Mesendoderm (in vitro differentiated cells): ENCODE data around the gene ELAVL2.

Experiments used
- DNase-seq: peaks from one replicate; pipeline ENCODE4 v3.0.0; 2013
- H2AK5ac ChIP-seq: 2 replicates; pipeline ENCODE4 v1.6.1; 2013; ENCODE audit warnings: low read length, inconsistent platforms
- H2BK120ac ChIP-seq: 2 replicates; pipeline ENCODE4 v1.6.1; 2013; ENCODE audit warnings: low read depth, mild to moderate bottlenecking, low read length, moderate library complexity, mixed read lengths
- H2BK15ac ChIP-seq: replicated peaks from 2 replicates; pipeline ENCODE4 v1.6.1; 2013; ENCODE audit warnings: low read depth, mild to moderate bottlenecking, moderate library complexity
- H2BK5ac ChIP-seq: 2 replicates; pipeline ENCODE4 v1.6.1; 2013; ENCODE audit warnings: low read length, inconsistent platforms
- H3K18ac ChIP-seq: 2 replicates; pipeline ENCODE4 v1.6.1; 2013; ENCODE audit warnings: mild to moderate bottlenecking, low read length, mixed read lengths
- H3K23ac ChIP-seq: one replicate; pipeline ENCODE4 v1.6.1; 2013; ENCODE audit warnings: low read length
- H3K27ac ChIP-seq: 2 replicates; pipeline ENCODE4 v1.5.1; 2013; ENCODE audit warnings: low read depth, mild to moderate bottlenecking, inconsistent platforms, low read length, moderate library complexity
- H3K27me3 ChIP-seq: 2 replicates; pipeline ENCODE4 v1.6.1; 2013; ENCODE audit warnings: low read length, control low read depth, mild to moderate bottlenecking, inconsistent platforms; ENCODE audit not compliant: insufficient read depth, poor library complexity
- H3K36me3 ChIP-seq: 2 replicates; pipeline ENCODE4 v1.6.1; 2013; ENCODE audit warnings: low read length, inconsistent platforms; ENCODE audit not compliant: control insufficient read depth, insufficient read depth
- H3K4ac ChIP-seq: one replicate; pipeline ENCODE4 v1.6.1; 2013; ENCODE audit warnings: low read depth, mild to moderate bottlenecking, low read length, moderate library complexity
- H3K4me1 ChIP-seq: 2 replicates; pipeline ENCODE4 v1.6.1; 2013; ENCODE audit warnings: low read depth, low read length, inconsistent platforms; ENCODE audit not compliant: control insufficient read depth
- H3K4me2 ChIP-seq: 2 replicates; pipeline ENCODE4 v1.6.1; 2013; ENCODE audit warnings: low read length
- H3K4me3 ChIP-seq: 2 replicates; pipeline ENCODE4 v1.5.1; 2013; ENCODE audit warnings: mild to moderate bottlenecking, low read length
- H3K56ac ChIP-seq: one replicate; pipeline ENCODE4 v1.6.1; 2013; ENCODE audit warnings: low read length
- H3K79me1 ChIP-seq: 2 replicates; pipeline ENCODE4 v1.6.1; 2013; ENCODE audit warnings: low read length, inconsistent platforms
- H3K79me2 ChIP-seq: 2 replicates; pipeline ENCODE4 v1.6.1; 2013; ENCODE audit warnings: mild to moderate bottlenecking, low read length; ENCODE audit not compliant: control insufficient read depth, insufficient read depth
- H3K9ac ChIP-seq: 2 replicates; pipeline ENCODE4 v1.6.1; 2013; ENCODE audit warnings: low read length, inconsistent platforms
- H4K5ac ChIP-seq: one replicate; pipeline ENCODE4 v1.6.1; 2013; ENCODE audit warnings: low read length
- H4K8ac ChIP-seq: one replicate; pipeline ENCODE4 v1.6.1; 2013; ENCODE audit warnings: low read depth, mild to moderate bottlenecking, control low read depth, low read length, moderate library complexity
- WGBS: extraction: QIAGEN DNeasy Blood & Tissue Kit; methylation state at CpG from one replicate; pipeline ENCODE4 v1.1.7; 2013; ENCODE audit warnings: low lambda C conversion rate, missing lambda C conversion rate; ENCODE audit not compliant: insufficient coverage; ENCODE audit errors: extremely low coverage; 5-methylcytosine and 5-hydroxymethylcytosine counted together

ELAVL2 gene

DNA sequence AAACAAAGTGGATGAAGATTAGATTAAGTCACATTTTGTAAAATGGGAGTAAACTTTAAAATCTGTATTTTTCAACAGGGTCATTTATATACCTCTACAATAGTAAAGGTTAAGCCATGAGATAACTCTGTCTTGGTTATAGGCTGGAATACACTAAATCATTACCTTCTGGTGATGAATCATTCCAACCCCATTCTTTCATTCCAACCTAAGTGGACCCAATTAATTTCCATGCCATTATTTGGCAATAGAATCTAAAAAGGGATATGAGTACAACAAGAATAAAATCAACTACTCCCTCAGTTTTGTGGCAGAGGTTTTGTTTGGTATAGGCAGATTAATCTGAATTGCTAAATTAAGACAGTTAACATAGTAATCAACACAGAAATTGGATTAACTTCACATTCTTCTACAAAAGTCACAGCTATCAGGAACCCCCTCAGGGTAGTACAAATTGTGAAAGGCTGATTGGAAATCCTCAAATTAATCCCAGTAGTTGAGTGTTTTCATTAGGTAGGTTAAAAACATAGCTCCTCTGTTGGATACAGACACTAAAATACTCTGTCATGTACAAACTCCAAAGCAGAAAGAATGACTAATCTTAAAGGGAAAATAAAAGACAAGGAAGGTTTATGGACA, 54.2 kb downstream of the ELAVL2 start:
- no peak overlapping the region for H2AK5ac ChIP-seq
- no peak overlapping the region for H3K23ac ChIP-seq
- H3K9ac ChIP-seq = no peak overlapping the region
- no peak overlapping the region for H2BK15ac ChIP-seq
- no peak overlapping the region for H3K27ac ChIP-seq
- H3K36me3 ChIP-seq = no peaks in the 10 kb centered on the region
- H3K4me1 ChIP-seq = peaks cover 26% of the 10 kb centered on the region
- no peak overlapping the region for H4K8ac ChIP-seq
- H3K4me3 ChIP-seq = no peak overlapping the region
- H3K27me3 ChIP-seq = no peaks in the 10 kb centered on the region
- H3K79me1 ChIP-seq = peaks cover 2% of the 10 kb centered on the region
- H3K56ac ChIP-seq = no peak overlapping the region
- H3K18ac ChIP-seq = no peak overlapping the region
- H3K79me2 ChIP-seq = peaks cover 20% of the 10 kb centered on the region
- no peak overlapping the region for H2BK5ac ChIP-seq
- H3K4me2 ChIP-seq = no peak overlapping the region
- no peak overlapping the region for H3K4ac ChIP-seq
- no peak overlapping the region for H2BK120ac ChIP-seq
- peak; percentile 72 for DNase-seq
- no peak overlapping the region for H4K5ac ChIP-seq

- Histone ChIP-seq H2AK5ac (no peak overlapping the region), H3K9ac (no peak overlapping the region), H4K8ac (no peak overlapping the region), H3K36me3 (no peaks in the 10 kb centered on the region), H3K4ac (no peak overlapping the region), H3K18ac (no peak overlapping the region), H2BK15ac (no peak overlapping the region), H3K23ac (no peak overlapping the region), H2BK120ac (no peak overlapping the region), H3K27ac (no peak overlapping the region), H2BK5ac (no peak overlapping the region), H3K4me3 (no peak overlapping the region), H3K4me2 (no peak overlapping the region), H3K4me1 (peaks cover 17% of the 10 kb centered on the region), H4K5ac (no peak overlapping the region), H3K79me2 (peaks cover 7% of the 10 kb centered on the region), H3K27me3 (no peaks in the 10 kb centered on the region), H3K79me1 (no peaks in the 10 kb centered on the region), H3K56ac (no peak overlapping the region)
- peak; percentile 62 for DNase-seq
- no CpG with 5 or more reads among the region's 7 CpGs for WGBS
Observed at GRCh38 chr9:23769307-23769935, 56.6 kb downstream of the ELAVL2 start.

DNA sequence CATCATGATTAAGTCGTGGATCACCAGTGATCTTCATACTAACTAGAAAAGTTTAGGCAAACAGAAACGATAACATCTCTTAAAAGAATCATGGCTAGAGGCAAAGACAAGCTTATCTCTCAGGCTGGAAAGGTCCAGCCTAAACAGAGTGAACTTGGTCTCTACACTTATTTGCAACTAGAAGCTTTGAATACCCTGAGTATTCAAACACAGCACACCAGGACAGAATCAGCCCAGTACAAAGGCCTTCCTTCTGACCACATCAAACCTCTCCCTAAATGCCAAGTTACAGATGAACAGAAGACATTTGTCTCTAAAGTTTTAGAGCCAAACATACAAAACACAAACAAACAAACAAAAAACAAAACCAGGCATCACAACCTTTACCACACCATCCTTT, 57.2 kb downstream of the ELAVL2 start:
- Histone ChIP-seq H3K27me3 (no peaks in the 10 kb centered on the region), H3K4me1 (peaks cover 20% of the 10 kb centered on the region), H3K9ac (no peak overlapping the region), H3K79me2 (peaks cover 5% of the 10 kb centered on the region), H2BK5ac (no peak overlapping the region), H2BK15ac (no peak overlapping the region), H3K79me1 (no peaks in the 10 kb centered on the region), H2AK5ac (no peak overlapping the region), H3K4me2 (no peak overlapping the region), H4K8ac (no peak overlapping the region), H3K27ac (no peak overlapping the region), H2BK120ac (no peak overlapping the region), H3K36me3 (no peaks in the 10 kb centered on the region), H3K4me3 (no peak overlapping the region), H3K4ac (no peak overlapping the region), H3K18ac (no peak overlapping the region), H3K56ac (no peak overlapping the region), H4K5ac (no peak overlapping the region), H3K23ac (no peak overlapping the region)
- no peak for DNase-seq
- no CpG with 5 or more reads among the region's 2 CpGs for WGBS

DNA sequence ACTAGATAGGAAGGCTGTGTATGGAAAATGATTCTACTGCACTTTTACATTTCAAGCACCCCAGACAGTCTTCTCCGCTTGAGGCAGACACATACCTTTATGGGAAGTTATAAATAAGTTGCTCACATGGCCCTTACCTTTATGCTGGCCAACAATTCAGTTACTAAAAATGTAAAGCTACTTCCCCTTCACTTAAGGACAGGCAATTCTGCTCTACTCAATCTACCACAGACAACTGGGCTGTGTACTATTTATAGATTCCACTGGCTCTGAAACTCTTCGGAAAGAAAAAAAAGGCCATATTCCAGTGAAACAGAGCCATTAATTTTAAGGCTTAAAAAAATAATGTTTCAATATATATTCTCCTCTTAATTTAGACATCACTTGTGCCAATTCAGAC, 59.4 kb downstream of the ELAVL2 start:
- peaks cover 5% of the 10 kb centered on the region for H3K79me2 ChIP-seq
- H3K4me2 ChIP-seq = no peak overlapping the region
- no peaks in the 10 kb centered on the region for H3K79me1 ChIP-seq
- no peak for DNase-seq
- WGBS = no CpG with 5 or more reads among the region's 2 CpGs
- no peak overlapping the region for H2BK15ac ChIP-seq
- peaks cover 15% of the 10 kb centered on the region for H3K4me1 ChIP-seq
- H3K23ac ChIP-seq = no peak overlapping the region
- H4K5ac ChIP-seq = no peak overlapping the region
- no peak overlapping the region for H2BK120ac ChIP-seq
- H4K8ac ChIP-seq = no peak overlapping the region
- H3K56ac ChIP-seq = no peak overlapping the region
- H2AK5ac ChIP-seq = no peak overlapping the region
- H3K9ac ChIP-seq = no peak overlapping the region
- no peak overlapping the region for H3K4me3 ChIP-seq
- no peak overlapping the region for H3K27ac ChIP-seq
- no peak overlapping the region for H3K18ac ChIP-seq
- no peaks in the 10 kb centered on the region for H3K36me3 ChIP-seq
- no peaks in the 10 kb centered on the region for H3K27me3 ChIP-seq
- no peak overlapping the region for H2BK5ac ChIP-seq
- no peak overlapping the region for H3K4ac ChIP-seq

GRCh38 chr9:23765561-23765960, 60.5 kb downstream of the ELAVL2 start:
- no peak overlapping the region for H4K8ac ChIP-seq
- no peak overlapping the region for H3K56ac ChIP-seq
- no peak overlapping the region for H3K4me2 ChIP-seq
- no peaks in the 10 kb centered on the region for H3K27me3 ChIP-seq
- no peak for DNase-seq
- H2BK120ac ChIP-seq = no peak overlapping the region
- no peaks in the 10 kb centered on the region for H3K79me1 ChIP-seq
- peaks cover 15% of the 10 kb centered on the region for H3K4me1 ChIP-seq
- H4K5ac ChIP-seq = no peak overlapping the region
- no peak overlapping the region for H3K23ac ChIP-seq
- H3K4me3 ChIP-seq = no peak overlapping the region
- H3K4ac ChIP-seq = no peak overlapping the region
- peaks cover 5% of the 10 kb centered on the region for H3K79me2 ChIP-seq
- no peaks in the 10 kb centered on the region for H3K36me3 ChIP-seq
- H3K18ac ChIP-seq = no peak overlapping the region
- no CpG with 5 or more reads among the region's 6 CpGs for WGBS
- H3K9ac ChIP-seq = no peak overlapping the region
- no peak overlapping the region for H2AK5ac ChIP-seq
- H2BK5ac ChIP-seq = no peak overlapping the region
- no peak overlapping the region for H2BK15ac ChIP-seq
- no peak overlapping the region for H3K27ac ChIP-seq

- no peak overlapping the region for H3K56ac ChIP-seq
- H3K18ac ChIP-seq = no peak overlapping the region
- no peak overlapping the region for H3K27ac ChIP-seq
- H3K4me2 ChIP-seq = no peak overlapping the region
- no peaks in the 10 kb centered on the region for H3K27me3 ChIP-seq
- no peak overlapping the region for H3K23ac ChIP-seq
- no peak for DNase-seq
- H2BK5ac ChIP-seq = no peak overlapping the region
- H2BK15ac ChIP-seq = no peak overlapping the region
- H3K9ac ChIP-seq = no peak overlapping the region
- no CpG with 5 or more reads among the region's 3 CpGs for WGBS
- H2BK120ac ChIP-seq = no peak overlapping the region
- no peak overlapping the region for H3K4me3 ChIP-seq
- no peak overlapping the region for H2AK5ac ChIP-seq
- H3K4ac ChIP-seq = no peak overlapping the region
- H4K5ac ChIP-seq = no peak overlapping the region
- H3K4me1 ChIP-seq = peaks cover 13% of the 10 kb centered on the region
- no peaks in the 10 kb centered on the region for H3K36me3 ChIP-seq
- H3K79me1 ChIP-seq = no peaks in the 10 kb centered on the region
- peaks cover 5% of the 10 kb centered on the region for H3K79me2 ChIP-seq
- no peak overlapping the region for H4K8ac ChIP-seq
Observed at GRCh38 chr9:23764219-23764618, 61.8 kb downstream of the ELAVL2 start.
